ENCODE data around the gene TGFBR1. TPM values are rescaled to one million over a fixed set of nuclear protein-coding genes. Genes with fewer than 3 reads are reported as not detected.

The TGFBR1 gene
- total and polyA plus RNA-seq, 2 donors = 17.0 to 19.4 TPM

DNA sequence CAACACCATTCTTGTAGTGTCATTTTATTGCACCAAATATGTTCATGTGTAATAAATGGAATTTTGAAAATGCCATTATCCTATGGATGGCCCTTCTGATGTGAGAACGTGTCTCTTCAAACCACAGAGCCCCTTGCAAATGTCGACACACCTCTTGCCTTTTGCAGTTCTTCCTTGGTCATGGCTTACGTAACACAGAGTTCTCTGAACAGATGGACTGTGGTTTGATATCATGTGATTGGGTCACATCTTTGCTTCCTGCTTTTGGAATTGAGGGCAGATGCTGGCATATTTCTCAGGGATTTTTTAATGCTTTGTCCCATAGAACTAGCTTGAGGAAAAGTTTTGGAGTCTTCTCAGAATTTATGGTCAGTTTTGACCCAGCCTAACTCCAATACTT is 4.6 kb downstream of the TGFBR1 start:
- DNase-seq (ENCODE audit: low read depth in 6 of 9, low spot score in 9 of 9) = no peak
- Histone ChIP-seq H3K27me3 (ENCODE audit: control insufficient read depth in 2 of 2, insufficient read depth in 1 of 2, low read length in 1 of 2) (peaks cover 3 to 9% of the 10 kb centered on the region in 2 donors), H3K36me3 (ENCODE audit: control insufficient read depth in 2 of 2, insufficient read depth in 2 of 2, low read length in 1 of 2) (no peaks in the 10 kb centered on the region), H3K27ac (ENCODE audit: low read depth in 1 of 2, low read length in 1 of 2) (no peak overlapping the region), H3K4me1 (ENCODE audit: control insufficient read depth in 2 of 2, insufficient read depth in 2 of 2, low read length in 2 of 2) (peaks cover 27 to 44% of the 10 kb centered on the region in 2 donors), H3K4me3 (ENCODE audit: low read length in 2 of 2) (no peak overlapping the region), H3K9me3 (ENCODE audit: control insufficient read depth in 2 of 2, insufficient read depth in 1 of 2, low read length in 1 of 2) (no peaks in the 10 kb centered on the region)
- 50% methylated on average over 3 of the region's 3 CpGs for WGBS

DNA sequence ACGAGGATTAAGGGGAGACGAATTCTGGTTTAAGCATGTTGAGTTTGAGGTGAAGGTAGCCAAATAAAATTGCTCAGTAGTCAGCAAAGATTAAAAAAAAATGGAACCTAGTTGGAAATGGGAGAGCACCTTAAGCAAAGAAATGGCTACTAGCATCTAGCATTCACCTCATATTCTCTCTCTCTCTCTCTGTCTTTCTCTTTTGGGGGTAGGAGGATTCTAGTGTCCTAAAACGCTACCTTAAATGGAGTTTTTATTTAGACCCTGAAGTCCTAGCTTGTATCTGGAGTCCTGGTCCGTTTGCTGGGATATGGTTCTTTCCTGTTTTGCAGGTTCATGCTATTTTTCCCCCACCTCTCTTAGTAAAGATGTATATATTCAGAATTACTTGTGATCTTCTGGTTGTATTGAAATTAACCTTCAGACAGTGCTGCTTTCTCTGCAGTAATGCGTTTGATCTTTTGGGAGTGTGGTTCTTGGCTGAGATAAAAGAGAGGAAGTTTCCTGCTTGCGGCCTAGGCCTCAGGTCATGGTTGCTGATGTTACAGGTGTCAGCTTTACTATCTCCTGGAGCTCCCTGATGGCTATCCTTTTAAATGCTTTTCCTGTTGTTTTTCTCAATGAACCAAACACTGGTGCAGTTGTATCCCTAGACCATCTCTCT is 8.0 kb downstream of the TGFBR1 start:
- peak in 8 of 9 donors; percentile 60 to 91 (median 75) for DNase-seq (ENCODE audit: low read depth in 6 of 9, low spot score in 9 of 9)
- Histone ChIP-seq H3K27me3 (ENCODE audit: control insufficient read depth in 2 of 2, insufficient read depth in 1 of 2, low read length in 1 of 2) (no peaks in the 10 kb centered on the region), H3K4me3 (ENCODE audit: low read length in 2 of 2) (no peak overlapping the region), H3K9me3 (ENCODE audit: control insufficient read depth in 2 of 2, insufficient read depth in 1 of 2, low read length in 1 of 2) (no peaks in the 10 kb centered on the region), H3K27ac (ENCODE audit: low read depth in 1 of 2, low read length in 1 of 2) (peak overlapping the region; percentile 12 to 44), H3K4me1 (ENCODE audit: control insufficient read depth in 2 of 2, insufficient read depth in 2 of 2, low read length in 2 of 2) (peaks cover 16 to 25% of the 10 kb centered on the region in 2 donors), H3K36me3 (ENCODE audit: control insufficient read depth in 2 of 2, insufficient read depth in 2 of 2, low read length in 1 of 2) (no peaks in the 10 kb centered on the region)
- 44% methylated on average over 6 of the region's 6 CpGs for WGBS

DNA sequence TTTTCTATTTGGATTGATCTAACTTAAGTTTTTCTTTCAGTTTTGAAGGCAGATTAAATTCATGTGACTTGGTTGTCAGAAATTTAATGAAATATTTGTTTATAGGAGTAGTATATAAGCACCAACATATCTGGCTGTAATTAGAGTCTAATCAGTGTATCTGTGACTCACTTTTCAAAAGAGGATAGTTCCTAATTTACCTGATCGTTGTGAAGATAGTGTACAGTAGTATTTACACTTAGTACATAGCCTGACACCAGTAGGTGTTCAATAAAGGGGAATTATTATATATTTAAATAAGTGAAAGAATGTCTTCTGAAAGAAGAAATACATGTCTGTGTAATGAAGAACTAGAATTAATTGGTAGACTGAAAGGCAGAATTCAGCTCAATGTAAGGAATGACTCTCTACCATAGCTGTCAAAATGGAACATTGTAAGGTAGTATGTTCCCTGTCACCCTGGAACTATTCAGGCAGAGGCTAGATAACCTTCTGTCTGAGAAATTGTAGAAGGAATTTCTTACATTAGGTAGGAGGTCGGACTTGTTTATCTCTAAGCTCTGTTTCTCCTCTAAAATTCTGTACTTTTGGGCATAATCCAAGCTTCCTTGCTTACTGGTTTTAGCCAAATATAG is 8.6 kb downstream of the TGFBR1 start:
- H3K36me3 ChIP-seq (ENCODE audit: control insufficient read depth in 2 of 2, insufficient read depth in 2 of 2, low read length in 1 of 2) = no peaks in the 10 kb centered on the region
- DNase-seq (ENCODE audit: low read depth in 6 of 9, low spot score in 9 of 9) = no peak
- WGBS = 69% methylated on average over 2 of the region's 2 CpGs
- peak overlapping the region in 1 of 2 donors; percentile 9 for H3K27ac ChIP-seq (ENCODE audit: low read depth in 1 of 2, low read length in 1 of 2)
- H3K4me3 ChIP-seq (ENCODE audit: low read length in 2 of 2) = no peak overlapping the region
- no peaks in the 10 kb centered on the region for H3K27me3 ChIP-seq (ENCODE audit: control insufficient read depth in 2 of 2, insufficient read depth in 1 of 2, low read length in 1 of 2)
- no peaks in the 10 kb centered on the region for H3K9me3 ChIP-seq (ENCODE audit: control insufficient read depth in 2 of 2, insufficient read depth in 1 of 2, low read length in 1 of 2)
- H3K4me1 ChIP-seq (ENCODE audit: control insufficient read depth in 2 of 2, insufficient read depth in 2 of 2, low read length in 2 of 2) = peaks cover 17 to 26% of the 10 kb centered on the region in 2 donors

DNA sequence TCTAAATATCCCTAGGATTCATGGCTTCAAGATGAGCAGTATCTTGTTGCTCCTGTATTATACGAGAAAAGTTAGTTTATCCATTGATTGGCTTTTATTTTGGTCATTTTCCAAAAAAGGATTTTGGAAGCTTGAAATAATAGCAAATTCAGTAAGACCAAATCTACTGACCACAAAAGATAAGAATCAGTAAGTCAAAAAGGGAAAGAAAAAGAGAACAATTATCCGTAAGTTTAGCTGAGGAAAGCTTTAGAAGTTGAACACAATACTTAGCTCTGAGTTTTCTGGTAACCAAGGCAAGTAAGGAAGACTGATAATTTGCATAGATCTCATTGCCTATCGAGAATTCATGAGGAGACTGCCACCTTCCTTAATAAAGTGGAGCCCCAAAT is 9.1 kb downstream of the TGFBR1 start:
- 80% methylated on average over 3 of the region's 3 CpGs for WGBS
- no peak overlapping the region for H3K4me3 ChIP-seq (ENCODE audit: low read length in 2 of 2)
- no peaks in the 10 kb centered on the region for H3K27me3 ChIP-seq (ENCODE audit: control insufficient read depth in 2 of 2, insufficient read depth in 1 of 2, low read length in 1 of 2)
- H3K4me1 ChIP-seq (ENCODE audit: control insufficient read depth in 2 of 2, insufficient read depth in 2 of 2, low read length in 2 of 2) = peaks cover 21 to 30% of the 10 kb centered on the region in 2 donors
- no peaks in the 10 kb centered on the region for H3K9me3 ChIP-seq (ENCODE audit: control insufficient read depth in 2 of 2, insufficient read depth in 1 of 2, low read length in 1 of 2)
- no peak for DNase-seq (ENCODE audit: low read depth in 6 of 9, low spot score in 9 of 9)
- H3K36me3 ChIP-seq (ENCODE audit: control insufficient read depth in 2 of 2, insufficient read depth in 2 of 2, low read length in 1 of 2) = no peaks in the 10 kb centered on the region
- no peak overlapping the region for H3K27ac ChIP-seq (ENCODE audit: low read depth in 1 of 2, low read length in 1 of 2)

DNA sequence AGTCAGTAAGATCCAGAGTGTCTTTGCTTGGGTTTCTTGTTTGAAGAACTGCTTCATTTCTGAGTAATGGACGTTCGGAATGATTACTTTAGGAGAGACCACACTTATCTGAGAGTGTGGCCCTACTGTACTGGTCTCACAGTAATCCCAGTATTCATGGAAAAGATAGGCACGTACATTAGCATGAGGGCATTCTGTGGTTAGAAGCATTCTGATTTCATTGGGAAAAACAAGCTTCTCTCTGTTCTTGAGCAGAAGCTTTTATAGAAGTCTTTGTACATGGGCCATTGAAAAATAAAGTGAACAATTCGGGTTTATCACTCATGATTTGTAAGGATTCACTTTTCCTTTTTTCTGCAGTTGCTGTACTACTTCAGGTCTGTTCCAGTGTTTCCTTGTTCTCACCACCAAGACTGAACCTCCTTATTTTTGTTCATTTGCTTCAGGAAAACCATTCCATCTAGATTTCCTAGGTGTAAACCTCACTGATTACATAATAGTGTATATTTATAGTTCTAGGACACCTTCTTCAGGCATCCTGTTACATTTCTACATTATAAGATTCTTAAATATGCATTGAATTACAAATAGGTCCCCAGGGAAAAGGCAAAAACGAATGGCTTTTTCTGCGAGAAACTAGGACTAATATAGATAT is 10.1 kb downstream of the TGFBR1 start:
- no peak for DNase-seq (ENCODE audit: low read depth in 6 of 9, low spot score in 9 of 9)
- no peaks in the 10 kb centered on the region for H3K27me3 ChIP-seq (ENCODE audit: control insufficient read depth in 2 of 2, insufficient read depth in 1 of 2, low read length in 1 of 2)
- H3K27ac ChIP-seq (ENCODE audit: low read depth in 1 of 2, low read length in 1 of 2) = no peak overlapping the region
- no peaks in the 10 kb centered on the region for H3K9me3 ChIP-seq (ENCODE audit: control insufficient read depth in 2 of 2, insufficient read depth in 1 of 2, low read length in 1 of 2)
- peaks cover 28% of the 10 kb centered on the region in 2 donors for H3K4me1 ChIP-seq (ENCODE audit: control insufficient read depth in 2 of 2, insufficient read depth in 2 of 2, low read length in 2 of 2)
- no peaks in the 10 kb centered on the region for H3K36me3 ChIP-seq (ENCODE audit: control insufficient read depth in 2 of 2, insufficient read depth in 2 of 2, low read length in 1 of 2)
- H3K4me3 ChIP-seq (ENCODE audit: low read length in 2 of 2) = no peak overlapping the region
- 97% methylated on average over 6 of the region's 6 CpGs for WGBS

DNA sequence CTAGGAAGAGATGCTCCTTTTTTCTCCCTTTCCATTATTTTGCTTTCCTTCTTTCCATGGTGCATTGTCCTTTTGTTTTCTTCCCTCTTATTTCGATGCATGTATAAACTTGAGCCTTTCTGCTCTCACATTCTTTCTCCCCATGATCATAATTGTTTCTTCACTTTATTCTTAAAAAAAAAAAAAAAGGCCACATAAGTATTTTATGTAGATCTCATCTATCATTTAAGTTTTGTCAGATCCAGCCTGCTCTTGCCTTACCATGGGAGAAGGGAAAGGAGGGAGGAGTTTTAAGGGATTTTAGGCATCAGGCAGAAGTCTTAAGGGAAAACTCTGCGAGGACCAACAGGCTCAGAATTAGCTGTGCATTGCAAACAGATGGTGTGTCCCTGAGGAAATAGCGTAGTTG is 11.1 kb downstream of the TGFBR1 start:
- H3K9me3 ChIP-seq (ENCODE audit: control insufficient read depth in 2 of 2, insufficient read depth in 1 of 2, low read length in 1 of 2) = no peaks in the 10 kb centered on the region
- DNase-seq (ENCODE audit: low read depth in 6 of 9, low spot score in 9 of 9) = no peak
- H3K4me3 ChIP-seq (ENCODE audit: low read length in 2 of 2) = no peak overlapping the region
- 79% methylated on average over 3 of the region's 3 CpGs for WGBS
- peaks cover 28% of the 10 kb centered on the region in 2 donors for H3K4me1 ChIP-seq (ENCODE audit: control insufficient read depth in 2 of 2, insufficient read depth in 2 of 2, low read length in 2 of 2)
- H3K27me3 ChIP-seq (ENCODE audit: control insufficient read depth in 2 of 2, insufficient read depth in 1 of 2, low read length in 1 of 2) = no peaks in the 10 kb centered on the region
- no peak overlapping the region for H3K27ac ChIP-seq (ENCODE audit: low read depth in 1 of 2, low read length in 1 of 2)
- H3K36me3 ChIP-seq (ENCODE audit: control insufficient read depth in 2 of 2, insufficient read depth in 2 of 2, low read length in 1 of 2) = no peaks in the 10 kb centered on the region

DNA sequence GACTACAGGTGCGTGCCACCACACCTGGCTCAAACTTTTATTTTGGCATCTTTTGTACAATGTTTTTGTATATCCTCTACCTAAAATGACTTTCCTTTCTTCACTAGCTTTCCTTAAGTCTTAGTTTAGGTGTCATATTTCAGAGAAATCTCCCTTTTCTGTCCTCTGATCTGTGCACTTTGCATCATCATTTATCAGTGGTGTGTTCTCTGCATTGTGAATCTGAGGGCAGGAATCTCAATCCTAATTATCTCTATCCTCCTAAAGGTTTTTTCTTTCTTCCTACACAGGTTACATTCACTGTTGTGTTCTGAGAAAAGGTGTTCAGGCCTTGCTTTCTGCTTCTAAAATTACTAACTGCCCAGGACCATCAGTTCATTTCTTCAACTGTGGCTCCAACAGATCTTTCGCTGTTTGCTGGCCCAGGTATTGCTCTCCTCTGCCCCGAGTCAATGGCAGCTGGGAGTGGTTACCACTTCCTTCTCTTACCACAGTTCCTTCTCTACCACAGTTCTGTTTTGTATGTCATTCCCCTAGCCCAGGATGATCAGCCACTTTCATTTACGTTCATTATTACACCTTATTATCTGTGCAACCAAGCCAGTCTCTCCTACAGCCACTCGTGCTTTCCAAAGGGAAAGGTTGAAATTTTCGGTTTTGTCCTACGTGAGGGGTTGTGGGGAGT is 14.0 kb downstream of the TGFBR1 start:
- Histone ChIP-seq H3K36me3 (ENCODE audit: control insufficient read depth in 2 of 2, insufficient read depth in 2 of 2, low read length in 1 of 2) (no peaks in the 10 kb centered on the region), H3K27ac (ENCODE audit: low read depth in 1 of 2, low read length in 1 of 2) (peak overlapping the region; percentile 11 to 45), H3K27me3 (ENCODE audit: control insufficient read depth in 2 of 2, insufficient read depth in 1 of 2, low read length in 1 of 2) (no peaks in the 10 kb centered on the region), H3K9me3 (ENCODE audit: control insufficient read depth in 2 of 2, insufficient read depth in 1 of 2, low read length in 1 of 2) (no peaks in the 10 kb centered on the region), H3K4me3 (ENCODE audit: low read length in 2 of 2) (peak overlapping the region in 1 of 2 donors; percentile 18), H3K4me1 (ENCODE audit: control insufficient read depth in 2 of 2, insufficient read depth in 2 of 2, low read length in 2 of 2) (peaks cover 9 to 12% of the 10 kb centered on the region in 2 donors)
- WGBS = 21% methylated on average over 7 of the region's 7 CpGs
- DNase-seq (ENCODE audit: low read depth in 6 of 9, low spot score in 9 of 9) = peak in 5 of 9 donors; percentile 52 to 81 (median 56)

DNA sequence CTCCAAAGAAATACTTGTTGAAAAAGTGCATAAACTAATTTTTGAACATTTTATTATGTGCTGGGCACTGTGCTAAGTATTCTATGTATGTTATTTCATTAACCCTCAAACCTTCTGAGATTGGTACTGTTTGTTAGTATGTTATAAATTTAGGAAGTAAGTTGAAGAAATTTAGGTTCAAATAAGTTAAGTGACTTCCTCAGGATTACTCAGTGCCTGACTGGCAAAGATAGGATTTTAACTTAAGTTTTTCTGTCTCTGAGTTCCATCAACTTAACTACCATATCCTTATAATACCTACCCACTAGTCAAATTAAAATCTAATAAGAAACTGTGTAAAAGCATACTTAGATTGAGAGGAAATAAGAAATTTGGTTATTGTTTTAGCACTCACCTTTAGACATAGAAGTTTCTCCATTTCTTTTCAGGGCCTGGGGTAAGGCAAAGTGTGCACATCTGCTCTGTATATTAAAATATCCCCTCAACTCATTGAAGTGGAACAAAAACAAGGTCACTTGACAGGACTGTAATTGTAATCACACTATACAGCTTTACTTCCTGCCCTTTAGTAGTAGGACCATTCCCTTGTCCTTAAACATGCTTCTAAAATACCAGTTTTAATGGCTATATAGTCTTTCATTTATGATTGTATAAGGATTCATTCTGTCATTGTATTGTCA is 15.2 kb downstream of the TGFBR1 start:
- no peaks in the 10 kb centered on the region for H3K36me3 ChIP-seq (ENCODE audit: control insufficient read depth in 2 of 2, insufficient read depth in 2 of 2, low read length in 1 of 2)
- H3K4me3 ChIP-seq (ENCODE audit: low read length in 2 of 2) = no peak overlapping the region
- no peaks in the 10 kb centered on the region for H3K9me3 ChIP-seq (ENCODE audit: control insufficient read depth in 2 of 2, insufficient read depth in 1 of 2, low read length in 1 of 2)
- no peak overlapping the region for H3K27ac ChIP-seq (ENCODE audit: low read depth in 1 of 2, low read length in 1 of 2)
- H3K27me3 ChIP-seq (ENCODE audit: control insufficient read depth in 2 of 2, insufficient read depth in 1 of 2, low read length in 1 of 2) = no peaks in the 10 kb centered on the region
- peaks cover 7 to 12% of the 10 kb centered on the region in 2 donors for H3K4me1 ChIP-seq (ENCODE audit: control insufficient read depth in 2 of 2, insufficient read depth in 2 of 2, low read length in 2 of 2)
- DNase-seq (ENCODE audit: low read depth in 6 of 9, low spot score in 9 of 9) = no peak

All from thymus (tissue), 11 donors.